NCI-H1417 (cell line): ENCODE data around the gene BAZ2B.
A peak's percentile ranks its signal among the peaks of the same experiment; 100 is the strongest.

Source experiments
- DNase-seq, 3 experiments: peaks; one replicate each; lab custom pipeline; 2025; lab: John Stamatoyannopoulos, UW

Gene BAZ2B

GRCh38 chr2:159573846-159574606 lies 42.3 kb downstream of the BAZ2B start:
- no peak for DNase-seq

DNA sequence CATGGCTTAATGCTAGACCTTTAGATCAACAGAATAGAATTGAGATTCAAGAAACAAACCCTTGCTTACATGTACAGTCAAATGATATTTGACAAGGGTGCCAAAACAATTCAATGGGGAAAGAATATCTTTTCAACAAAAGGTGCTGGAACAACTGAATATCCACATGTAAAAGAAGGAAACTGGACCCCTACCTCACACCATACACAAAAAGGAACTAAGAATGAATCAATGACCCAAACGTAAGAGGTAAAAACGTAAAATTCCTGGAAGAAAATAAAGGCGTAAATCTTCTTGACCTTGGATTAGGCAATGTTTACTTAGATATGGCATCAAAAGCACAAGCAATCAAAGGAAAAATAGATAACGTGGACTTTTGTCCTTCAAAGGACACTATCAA lies 43.1 kb downstream of the BAZ2B start:
- DNase-seq: no peak

GRCh38 chr2:159572459-159572858 lies 43.9 kb downstream of the BAZ2B start:
- DNase-seq: no peak

- no peak for DNase-seq
Measured at GRCh38 chr2:159571540-159572260, 44.6 kb downstream of the BAZ2B start.

DNA sequence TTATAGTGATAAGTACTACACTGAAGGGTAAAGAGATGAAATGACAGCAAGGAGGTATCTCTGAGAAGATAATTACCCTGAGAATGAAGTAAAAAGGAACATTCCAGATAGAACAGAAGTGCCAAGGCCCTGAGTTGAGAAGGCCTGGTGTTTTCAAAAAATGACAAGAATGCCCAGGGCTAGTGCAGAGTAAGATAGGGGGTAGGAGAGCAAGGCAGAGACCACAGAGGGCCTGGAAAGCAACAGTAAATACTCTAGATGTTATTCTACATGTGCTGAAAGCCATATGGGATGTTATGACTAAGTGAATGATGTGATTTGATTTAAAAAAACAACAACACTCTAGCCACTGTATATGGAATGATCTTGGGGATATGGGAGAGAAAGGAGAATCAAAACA lies 52.3 kb downstream of the BAZ2B start:
- DNase-seq: no peak

- DNase-seq: no peak
Measured at GRCh38 chr2:159562248-159562647, 54.1 kb downstream of the BAZ2B start.

- no peak for DNase-seq
Measured at GRCh38 chr2:159561786-159562185, 54.6 kb downstream of the BAZ2B start.

- no peak for DNase-seq
Measured at GRCh38 chr2:159561242-159561641, 55.1 kb downstream of the BAZ2B start.

DNA sequence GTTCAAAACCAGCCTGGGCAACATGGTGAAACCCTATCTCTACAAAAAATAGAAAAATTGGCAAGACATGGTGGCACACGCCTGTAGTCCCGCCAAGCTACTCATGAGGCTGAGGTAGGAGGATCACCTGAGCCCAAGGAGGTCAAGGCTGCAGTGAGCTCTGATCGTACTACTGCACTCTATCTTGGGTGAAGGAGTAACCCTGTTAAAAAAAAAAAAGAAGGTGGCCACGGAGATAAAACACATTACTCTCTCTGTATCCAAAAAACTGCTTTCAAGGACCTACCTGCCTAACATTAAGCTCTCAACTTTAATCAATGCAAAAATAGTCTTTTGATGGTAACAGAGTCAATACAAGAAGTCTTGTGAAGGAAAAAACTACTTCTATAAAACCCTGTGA lies 57.3 kb downstream of the BAZ2B start:
- DNase-seq: no peak

DNA sequence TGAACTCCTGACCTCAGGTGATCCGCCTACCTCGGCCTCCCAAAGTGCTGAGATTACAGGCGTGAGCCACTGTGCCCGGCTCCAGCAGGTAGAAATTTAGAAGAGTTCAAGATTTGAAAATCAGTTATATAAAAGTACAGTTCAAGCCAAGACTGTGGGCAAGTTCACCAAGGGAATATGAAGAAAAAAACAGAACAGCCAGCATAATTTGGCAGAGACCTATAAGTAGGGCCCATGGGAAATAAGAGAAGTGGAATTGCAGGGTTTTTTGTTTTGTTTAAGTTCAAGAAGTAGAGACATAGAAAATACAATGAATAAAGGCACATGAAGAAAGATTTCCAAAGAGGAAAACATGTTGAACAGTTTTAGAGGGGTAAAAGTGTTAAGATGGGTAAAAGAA lies 57.9 kb downstream of the BAZ2B start:
- DNase-seq: no peak

DNA sequence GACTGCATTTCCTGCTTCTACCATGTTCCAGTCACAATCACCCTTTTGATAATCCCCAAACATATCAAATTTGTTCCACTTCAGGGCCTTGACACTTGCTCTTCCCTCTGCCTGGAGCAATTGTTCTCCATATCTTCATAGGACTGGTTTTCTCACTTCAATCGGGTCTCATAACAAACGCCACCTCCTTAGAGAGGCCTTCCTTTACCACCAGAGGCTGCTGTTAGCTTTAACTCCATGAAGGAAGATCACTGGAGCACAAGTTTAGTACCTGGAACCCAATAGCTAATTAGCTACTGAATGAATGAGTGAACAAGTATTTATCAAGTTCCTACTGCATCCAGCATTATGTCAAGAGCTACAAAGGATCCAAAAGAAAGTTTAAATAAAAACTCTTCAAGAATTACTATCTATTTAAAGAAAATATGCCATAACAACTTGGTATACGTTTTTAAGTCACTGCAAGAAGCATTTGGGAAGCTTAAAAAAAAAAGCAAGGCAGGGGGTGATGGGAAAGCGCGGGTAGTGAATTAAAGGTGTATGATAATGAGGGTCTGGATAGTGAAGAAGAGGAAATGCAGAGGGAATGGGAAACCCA lies 58.8 kb downstream of the BAZ2B start:
- DNase-seq: peak in 1 of 3 experiments; percentile 0

GRCh38 chr2:159555651-159556392 lies 60.5 kb downstream of the BAZ2B start:
- DNase-seq: no peak

DNA sequence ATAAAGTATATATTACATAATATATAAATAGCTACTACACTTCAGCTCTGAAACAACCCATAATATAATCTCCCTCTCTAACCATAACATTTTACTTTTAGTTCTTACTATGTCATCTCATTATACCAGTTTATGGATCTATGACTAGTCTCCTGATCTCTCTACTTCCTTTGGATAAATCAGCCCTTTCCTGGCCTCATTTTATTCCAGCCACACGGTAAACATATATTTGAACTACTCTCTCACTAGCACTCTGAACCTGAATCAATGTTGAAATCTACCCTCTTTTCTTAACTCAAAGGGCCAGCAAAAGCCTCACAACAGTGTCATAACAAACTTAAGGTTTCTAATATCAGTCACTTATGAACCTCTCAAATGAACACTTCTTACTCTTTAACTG lies 62.6 kb downstream of the BAZ2B start:
- no peak for DNase-seq

- no peak for DNase-seq
Measured at GRCh38 chr2:159551806-159552205, 64.5 kb downstream of the BAZ2B start.

DNA sequence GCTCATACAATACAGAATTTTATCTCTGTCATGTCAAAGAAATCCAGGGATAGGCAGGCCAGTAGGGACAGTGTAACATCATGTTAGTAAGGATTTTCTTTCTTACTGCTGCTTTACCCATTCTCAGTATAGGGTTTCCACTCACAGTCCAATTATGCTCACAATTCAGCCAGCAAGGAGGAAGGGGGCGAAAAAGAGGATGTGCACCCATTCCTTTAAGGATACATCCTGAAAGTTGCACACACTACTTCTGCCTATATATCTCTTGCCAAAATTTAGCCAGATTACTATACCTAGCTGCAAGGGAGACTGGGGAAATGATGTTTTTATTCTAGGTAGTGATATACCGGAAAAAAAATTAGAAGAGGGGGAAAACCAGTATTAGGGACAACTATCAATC lies 66.1 kb downstream of the BAZ2B start:
- DNase-seq: no peak

DNA sequence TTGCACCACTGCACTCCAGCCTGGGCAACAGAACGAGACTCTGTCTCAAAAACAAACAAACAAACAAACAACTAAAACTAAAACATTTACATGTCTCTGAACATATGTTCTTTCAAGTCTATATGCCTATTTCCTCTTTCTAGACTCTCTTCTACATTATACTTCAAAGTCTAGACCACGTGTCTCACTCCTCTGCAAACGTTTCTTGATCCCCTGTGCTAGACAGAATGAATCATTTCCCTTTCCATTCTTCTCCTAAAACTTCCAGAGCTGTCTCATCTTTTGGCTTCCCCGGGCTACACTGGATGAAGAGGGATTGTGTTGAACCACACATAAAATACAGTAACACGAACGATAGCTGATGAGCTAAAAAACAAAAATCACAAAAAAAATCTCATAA lies 67.1 kb downstream of the BAZ2B start:
- DNase-seq: no peak

- DNase-seq: no peak
Measured at GRCh38 chr2:159546716-159547430, 69.5 kb downstream of the BAZ2B start.

DNA sequence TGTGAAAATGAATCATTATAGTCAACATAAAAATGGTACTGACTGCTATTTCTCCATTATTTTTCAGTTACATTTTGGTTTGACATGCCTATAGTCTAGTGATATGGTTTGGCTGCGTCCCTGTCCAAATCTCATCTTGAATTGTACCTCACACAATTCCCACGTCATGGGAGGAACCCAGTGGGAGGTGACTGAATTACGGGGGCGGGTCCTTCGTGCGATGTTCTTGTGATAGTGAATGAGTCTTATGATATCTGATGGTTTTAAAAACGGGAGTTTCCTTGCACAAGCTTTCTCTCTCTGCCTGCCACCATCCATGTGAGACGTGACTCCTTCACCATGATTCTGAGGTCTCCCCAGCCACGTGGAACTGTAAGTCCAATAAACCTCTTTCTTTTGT lies 70.3 kb downstream of the BAZ2B start:
- DNase-seq: no peak

- DNase-seq: no peak
Measured at GRCh38 chr2:159545085-159545484, 71.3 kb downstream of the BAZ2B start.

DNA sequence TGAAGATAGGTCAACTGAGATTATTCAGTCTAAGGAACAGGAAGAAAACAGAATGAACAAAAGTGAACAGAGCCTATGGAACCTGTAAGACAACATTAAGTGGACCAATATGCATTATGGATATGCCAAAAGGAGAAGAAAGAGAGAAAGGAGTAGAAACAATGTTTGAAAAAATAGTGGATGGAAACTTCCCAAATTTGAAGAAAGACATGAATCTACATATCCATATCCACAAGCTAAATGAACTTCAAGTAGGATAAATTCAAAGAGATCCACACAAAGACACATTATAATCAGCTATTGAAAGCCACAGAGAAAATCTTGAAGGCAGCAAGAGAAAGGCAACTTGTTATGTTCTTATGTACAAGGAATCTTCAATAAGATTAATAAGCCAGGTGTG lies 74.2 kb downstream of the BAZ2B start:
- no peak for DNase-seq

DNA sequence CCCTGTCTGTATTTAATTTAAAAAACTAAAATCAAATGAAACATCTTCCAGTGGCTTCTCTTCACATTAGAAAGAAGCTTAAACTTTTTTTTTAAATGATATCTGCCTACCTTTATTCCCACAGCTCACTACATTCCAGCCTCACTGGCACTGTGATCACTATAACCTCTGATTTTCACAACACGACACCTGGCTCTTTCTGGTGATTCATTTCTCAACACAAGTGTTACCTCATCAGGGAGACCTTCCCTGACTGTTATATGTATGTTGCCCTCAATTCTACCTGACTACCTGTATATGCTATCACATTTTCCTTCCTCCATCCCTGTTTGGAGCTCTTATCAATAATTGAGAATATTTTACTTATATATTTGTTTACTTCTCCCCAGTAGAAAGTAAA lies 76.6 kb downstream of the BAZ2B start:
- DNase-seq: no peak

DNA sequence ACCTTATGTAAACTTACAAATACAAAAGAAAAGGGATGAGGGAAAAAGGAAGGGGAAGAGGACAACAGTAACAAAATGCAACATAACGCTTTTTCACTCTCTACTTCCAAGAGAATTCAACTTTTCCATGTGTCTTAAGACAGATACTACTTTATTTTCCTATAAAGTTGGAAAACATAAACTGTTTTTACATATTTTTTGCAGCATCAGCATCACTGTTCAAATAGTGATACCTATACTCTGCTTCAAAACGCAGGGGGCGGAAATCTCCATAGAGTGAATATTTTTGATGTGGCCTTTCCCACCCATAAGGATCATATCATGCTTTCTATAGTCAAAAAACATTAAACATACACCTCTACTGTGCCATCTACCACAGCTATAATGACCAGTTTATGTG lies 77.5 kb downstream of the BAZ2B start:
- no peak for DNase-seq
